ENCODE results near the gene LRP4.

- TF ChIP-seq, protein P1, sequence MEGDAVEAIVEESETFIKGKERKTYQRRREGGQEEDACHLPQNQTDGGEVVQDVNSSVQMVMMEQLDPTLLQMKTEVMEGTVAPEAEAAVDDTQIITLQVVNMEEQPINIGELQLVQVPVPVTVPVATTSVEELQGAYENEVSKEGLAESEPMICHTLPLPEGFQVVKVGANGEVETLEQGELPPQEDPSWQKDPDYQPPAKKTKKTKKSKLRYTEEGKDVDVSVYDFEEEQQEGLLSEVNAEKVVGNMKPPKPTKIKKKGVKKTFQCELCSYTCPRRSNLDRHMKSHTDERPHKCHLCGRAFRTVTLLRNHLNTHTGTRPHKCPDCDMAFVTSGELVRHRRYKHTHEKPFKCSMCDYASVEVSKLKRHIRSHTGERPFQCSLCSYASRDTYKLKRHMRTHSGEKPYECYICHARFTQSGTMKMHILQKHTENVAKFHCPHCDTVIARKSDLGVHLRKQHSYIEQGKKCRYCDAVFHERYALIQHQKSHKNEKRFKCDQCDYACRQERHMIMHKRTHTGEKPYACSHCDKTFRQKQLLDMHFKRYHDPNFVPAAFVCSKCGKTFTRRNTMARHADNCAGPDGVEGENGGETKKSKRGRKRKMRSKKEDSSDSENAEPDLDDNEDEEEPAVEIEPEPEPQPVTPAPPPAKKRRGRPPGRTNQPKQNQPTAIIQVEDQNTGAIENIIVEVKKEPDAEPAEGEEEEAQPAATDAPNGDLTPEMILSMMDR (conservative IDR thresholded peaks at IDR 0.05 in 1 of 2, IDR thresholded peaks at IDR 0.05 in 1 of 2; ENCODE audit: low read depth in 1 of 2, low read length in 2 of 2) = no peak
- no peak for TF ChIP-seq EZH2 (IDR thresholded peaks at IDR 0.05; ENCODE audit: low read length, missing control alignments)
Measured at GRCh38 chr11:46912526-46913150, 5.7 kb downstream of the LRP4 start.
